ENCODE results near the gene TMED9. TPM values are rescaled to one million over a fixed set of nuclear protein-coding genes. Genes with fewer than 3 reads are reported as not detected.

TMED9 gene
- polyA plus RNA-seq, 1 donor (not counting 4 experiments of a cell fraction or from before 2014, with no cell fraction given) = 247 TPM

DNA sequence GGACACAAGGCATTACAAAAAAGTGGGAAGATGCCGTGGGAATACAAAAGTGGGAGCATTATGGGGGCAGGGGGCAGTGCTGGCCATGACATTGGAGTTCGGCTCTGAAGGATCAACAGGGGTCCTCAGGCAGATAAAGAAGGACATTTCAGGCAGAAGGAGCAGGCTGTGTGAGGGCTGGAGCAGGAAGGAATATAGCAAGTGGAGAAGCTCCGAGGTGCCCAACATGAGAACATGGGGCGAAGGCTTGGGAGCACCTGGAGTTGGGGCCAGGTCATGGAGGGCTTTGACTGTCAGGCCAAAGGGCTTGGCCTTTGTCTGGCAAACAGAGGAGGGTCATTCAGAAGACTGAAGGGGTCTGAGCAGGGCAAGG lies 10.4 kb downstream of the TMED9 start:
- no peak overlapping the region for H3K4me3 ChIP-seq (ENCODE audit: control insufficient read depth in 2 of 3, extremely low read depth in 1 of 3, insufficient read depth in 2 of 3, low read depth in 1 of 3, low read length in 3 of 3)
- H3K79me2 ChIP-seq (ENCODE audit: control insufficient read depth, insufficient read depth, low read length) = peaks cover 8% of the 10 kb centered on the region
- dilution Hi-C loops (cut with MboI; ENCODE audit: extremely low pct_ligation_motif_present, low sequenced_read_pairs) = no loop called here
- no peak overlapping the region for H3K9ac ChIP-seq (ENCODE audit: control insufficient read depth, extremely low read depth, insufficient read depth, low read length)
- FAIRE-seq (no peak), DNase-seq (ENCODE audit: low read depth, low spot score) (no peak)
- no peak overlapping the region for H3K4me2 ChIP-seq (ENCODE audit: control insufficient read depth, extremely low read depth, insufficient read depth, low read depth, low read length)
- TF ChIP-seq EZH2 (IDR thresholded peaks at IDR 0.05; ENCODE audit: low read length) = no peak
- TF ChIP-seq, protein P1, sequence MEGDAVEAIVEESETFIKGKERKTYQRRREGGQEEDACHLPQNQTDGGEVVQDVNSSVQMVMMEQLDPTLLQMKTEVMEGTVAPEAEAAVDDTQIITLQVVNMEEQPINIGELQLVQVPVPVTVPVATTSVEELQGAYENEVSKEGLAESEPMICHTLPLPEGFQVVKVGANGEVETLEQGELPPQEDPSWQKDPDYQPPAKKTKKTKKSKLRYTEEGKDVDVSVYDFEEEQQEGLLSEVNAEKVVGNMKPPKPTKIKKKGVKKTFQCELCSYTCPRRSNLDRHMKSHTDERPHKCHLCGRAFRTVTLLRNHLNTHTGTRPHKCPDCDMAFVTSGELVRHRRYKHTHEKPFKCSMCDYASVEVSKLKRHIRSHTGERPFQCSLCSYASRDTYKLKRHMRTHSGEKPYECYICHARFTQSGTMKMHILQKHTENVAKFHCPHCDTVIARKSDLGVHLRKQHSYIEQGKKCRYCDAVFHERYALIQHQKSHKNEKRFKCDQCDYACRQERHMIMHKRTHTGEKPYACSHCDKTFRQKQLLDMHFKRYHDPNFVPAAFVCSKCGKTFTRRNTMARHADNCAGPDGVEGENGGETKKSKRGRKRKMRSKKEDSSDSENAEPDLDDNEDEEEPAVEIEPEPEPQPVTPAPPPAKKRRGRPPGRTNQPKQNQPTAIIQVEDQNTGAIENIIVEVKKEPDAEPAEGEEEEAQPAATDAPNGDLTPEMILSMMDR (optimal IDR thresholded peaks at IDR 0.05 in 1 of 3, IDR thresholded peaks at IDR 0.05 in 1 of 3, conservative IDR thresholded peaks at IDR 0.05 in 1 of 3; ENCODE audit: extremely low read depth in 1 of 3, insufficient read depth in 2 of 3, low read length in 3 of 3) = no peak
- no peak overlapping the region for H2AFZ ChIP-seq (ENCODE audit: control insufficient read depth, low read length)
- no peaks in the 10 kb centered on the region for H4K20me1 ChIP-seq (ENCODE audit: control insufficient read depth, extremely low read depth, insufficient read depth, low read length)
- H3K9me3 ChIP-seq (ENCODE audit: control insufficient read depth, low read depth, low read length) = no peaks in the 10 kb centered on the region
- H3K9me1 ChIP-seq (ENCODE audit: control insufficient read depth, extremely low read depth, insufficient read depth, low read length) = no peaks in the 10 kb centered on the region
- peaks cover 7% of the 10 kb centered on the region for H3K4me1 ChIP-seq (ENCODE audit: control insufficient read depth, extremely low read depth, insufficient read depth, low read length)
- H3K27ac ChIP-seq (ENCODE audit: control insufficient read depth, insufficient read depth, low read length) = no peak overlapping the region
- H3K36me3 ChIP-seq (ENCODE audit: control insufficient read depth in 2 of 2, extremely low read depth in 1 of 2, insufficient read depth in 2 of 2, low read length in 2 of 2) = peaks cover 4% of the 10 kb centered on the region in 2 experiments
- no peaks in the 10 kb centered on the region for H3K27me3 ChIP-seq (ENCODE audit: control insufficient read depth, extremely low read depth, insufficient read depth, low read length)

DNA sequence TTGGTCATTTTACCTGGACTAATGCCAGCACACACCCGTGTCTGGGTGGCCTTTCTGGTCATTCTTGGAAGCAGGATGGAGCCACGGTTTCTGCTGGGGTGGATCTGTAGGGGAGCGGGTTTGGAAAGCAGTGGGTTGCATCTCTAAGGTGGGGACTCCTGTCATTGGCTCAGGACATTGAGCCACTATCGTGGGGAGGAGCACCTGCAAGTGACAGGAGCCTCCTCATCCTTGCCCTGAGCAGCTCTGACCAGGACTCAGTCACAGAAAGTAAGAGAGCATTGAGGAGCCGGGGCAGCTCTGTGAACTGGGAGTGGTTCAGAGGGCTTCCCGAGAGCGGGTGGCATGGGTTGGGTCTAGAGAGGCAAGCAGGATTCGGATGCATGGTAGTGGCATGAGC lies 11.6 kb downstream of the TMED9 start:
- no peak overlapping the region for H3K4me2 ChIP-seq (ENCODE audit: control insufficient read depth, extremely low read depth, insufficient read depth, low read depth, low read length)
- no peak for TF ChIP-seq EZH2 (IDR thresholded peaks at IDR 0.05; ENCODE audit: low read length)
- TF ChIP-seq, protein P1 (optimal IDR thresholded peaks at IDR 0.05 in 1 of 3, IDR thresholded peaks at IDR 0.05 in 1 of 3, conservative IDR thresholded peaks at IDR 0.05 in 1 of 3; ENCODE audit: extremely low read depth in 1 of 3, insufficient read depth in 2 of 3, low read length in 3 of 3) = no peak
- no peaks in the 10 kb centered on the region for H4K20me1 ChIP-seq (ENCODE audit: control insufficient read depth, extremely low read depth, insufficient read depth, low read length)
- dilution Hi-C loops (cut with MboI; ENCODE audit: extremely low pct_ligation_motif_present, low sequenced_read_pairs) = no loop called here
- no peak for FAIRE-seq
- H3K9ac ChIP-seq (ENCODE audit: control insufficient read depth, extremely low read depth, insufficient read depth, low read length) = no peak overlapping the region
- no peaks in the 10 kb centered on the region for H3K9me3 ChIP-seq (ENCODE audit: control insufficient read depth, low read depth, low read length)
- H3K4me3 ChIP-seq (ENCODE audit: control insufficient read depth in 2 of 3, extremely low read depth in 1 of 3, insufficient read depth in 2 of 3, low read depth in 1 of 3, low read length in 3 of 3) = no peak overlapping the region
- H3K36me3 ChIP-seq (ENCODE audit: control insufficient read depth in 2 of 2, extremely low read depth in 1 of 2, insufficient read depth in 2 of 2, low read length in 2 of 2) = peaks cover 4 to 10% of the 10 kb centered on the region in 2 experiments
- DNase-seq (ENCODE audit: low read depth, low spot score) = no peak
- H3K27me3 ChIP-seq (ENCODE audit: control insufficient read depth, extremely low read depth, insufficient read depth, low read length) = no peaks in the 10 kb centered on the region
- no peak overlapping the region for H3K27ac ChIP-seq (ENCODE audit: control insufficient read depth, insufficient read depth, low read length)
- H2AFZ ChIP-seq (ENCODE audit: control insufficient read depth, low read length) = no peak overlapping the region
- peaks cover 7% of the 10 kb centered on the region for H3K4me1 ChIP-seq (ENCODE audit: control insufficient read depth, extremely low read depth, insufficient read depth, low read length)
- no peaks in the 10 kb centered on the region for H3K9me1 ChIP-seq (ENCODE audit: control insufficient read depth, extremely low read depth, insufficient read depth, low read length)
- H3K79me2 ChIP-seq (ENCODE audit: control insufficient read depth, insufficient read depth, low read length) = peaks cover 8% of the 10 kb centered on the region
